ENCODE results near the gene TMEM212.

Gene TMEM212

DNA sequence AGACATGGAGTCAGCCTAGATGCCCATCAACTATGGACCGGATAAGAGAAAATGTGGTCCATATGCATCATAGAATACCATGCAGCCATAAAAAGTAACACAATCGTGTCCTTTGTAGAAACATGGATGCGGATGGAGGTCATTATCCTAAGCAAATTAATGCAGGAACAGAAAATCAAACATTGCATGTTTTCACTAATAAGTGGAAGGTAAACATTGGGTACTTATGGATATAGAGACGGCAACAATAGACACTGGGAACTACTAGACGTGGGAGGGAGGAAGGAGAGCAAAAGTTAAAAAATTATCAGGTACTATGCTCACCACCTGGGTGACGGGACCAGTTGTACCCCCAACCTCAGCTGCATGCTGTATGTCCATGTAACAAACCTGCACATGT is 35.3 kb upstream of the TMEM212 start:
- TF ChIP-seq, protein P1, sequence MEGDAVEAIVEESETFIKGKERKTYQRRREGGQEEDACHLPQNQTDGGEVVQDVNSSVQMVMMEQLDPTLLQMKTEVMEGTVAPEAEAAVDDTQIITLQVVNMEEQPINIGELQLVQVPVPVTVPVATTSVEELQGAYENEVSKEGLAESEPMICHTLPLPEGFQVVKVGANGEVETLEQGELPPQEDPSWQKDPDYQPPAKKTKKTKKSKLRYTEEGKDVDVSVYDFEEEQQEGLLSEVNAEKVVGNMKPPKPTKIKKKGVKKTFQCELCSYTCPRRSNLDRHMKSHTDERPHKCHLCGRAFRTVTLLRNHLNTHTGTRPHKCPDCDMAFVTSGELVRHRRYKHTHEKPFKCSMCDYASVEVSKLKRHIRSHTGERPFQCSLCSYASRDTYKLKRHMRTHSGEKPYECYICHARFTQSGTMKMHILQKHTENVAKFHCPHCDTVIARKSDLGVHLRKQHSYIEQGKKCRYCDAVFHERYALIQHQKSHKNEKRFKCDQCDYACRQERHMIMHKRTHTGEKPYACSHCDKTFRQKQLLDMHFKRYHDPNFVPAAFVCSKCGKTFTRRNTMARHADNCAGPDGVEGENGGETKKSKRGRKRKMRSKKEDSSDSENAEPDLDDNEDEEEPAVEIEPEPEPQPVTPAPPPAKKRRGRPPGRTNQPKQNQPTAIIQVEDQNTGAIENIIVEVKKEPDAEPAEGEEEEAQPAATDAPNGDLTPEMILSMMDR (IDR thresholded peaks at IDR 0.05; ENCODE audit: low read length, missing control alignments), result no peak
- DNase-seq (ENCODE audit: low read depth), result no peak
- no peak overlapping the region for H3K4me3 ChIP-seq (replicated peaks; ENCODE audit: low read depth, low read length)

DNA sequence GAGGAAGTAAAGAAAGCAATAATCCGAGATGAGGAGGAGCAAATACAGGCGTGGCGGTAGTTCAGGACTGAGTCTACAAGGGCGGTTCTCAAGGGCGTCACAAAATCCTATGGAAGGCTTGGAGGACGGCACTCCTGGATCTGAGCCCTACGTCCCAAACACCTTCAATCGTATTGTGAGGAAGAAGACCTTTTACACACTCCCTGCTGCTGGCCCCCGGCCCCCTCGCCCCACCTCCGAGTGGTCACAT is 33.6 kb upstream of the TMEM212 start:
- TF ChIP-seq, protein P1 (IDR thresholded peaks at IDR 0.05; ENCODE audit: low read length, missing control alignments), result no peak
- DNase-seq (ENCODE audit: low read depth), result peak; percentile 86

DNA sequence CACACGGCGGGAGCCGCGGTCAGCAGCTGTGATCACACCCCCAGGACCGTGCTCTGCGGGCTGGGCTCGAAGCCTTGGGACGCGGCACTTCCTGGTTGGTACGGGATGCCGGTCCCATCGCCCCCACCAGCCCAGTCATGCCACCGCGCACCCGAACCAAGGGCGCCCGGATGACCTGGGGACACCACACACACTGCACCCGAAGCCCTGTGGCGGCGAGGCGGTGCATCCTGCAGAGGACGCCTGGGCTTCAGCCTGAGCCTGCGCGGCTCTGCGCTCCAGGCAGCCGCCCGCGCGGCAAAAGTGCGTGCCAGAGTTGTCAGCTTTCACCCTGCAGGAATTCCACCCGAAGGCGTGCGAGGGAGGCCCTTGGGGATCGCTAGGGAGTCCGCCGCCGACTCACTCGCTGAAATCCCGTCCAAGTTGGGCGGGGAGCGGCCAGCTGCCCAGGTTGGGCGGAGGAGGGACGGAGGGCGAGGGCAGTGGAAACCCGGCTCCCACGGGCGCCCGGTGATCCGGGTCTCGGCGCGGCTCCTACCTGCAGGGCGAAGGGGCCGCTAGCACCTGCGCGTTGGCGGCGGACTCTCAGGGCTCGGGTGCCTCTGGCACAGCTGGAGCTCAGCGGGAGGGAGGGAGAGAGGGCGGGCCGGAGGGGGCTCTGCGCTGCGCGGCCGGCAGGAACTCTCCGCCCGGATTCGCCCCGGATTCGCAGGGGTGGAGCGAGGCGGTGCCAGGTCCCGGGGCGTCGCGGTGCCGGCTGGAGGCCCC is 33.1 kb upstream of the TMEM212 start, which contains the start of gene PLD1:
TSS of gene PLD1 (minus strand) at position 623 of the 768 bp plus-strand sequence. CDS start 72,432 bp downstream, outside the sequence.
- TF ChIP-seq, protein P1 (IDR thresholded peaks at IDR 0.05; ENCODE audit: low read length, missing control alignments), result no peak
- H3K4me3 ChIP-seq (replicated peaks; ENCODE audit: low read depth, low read length), result peak within 1 kb of the TSS; percentile 71
- peak; percentile 96 for DNase-seq (ENCODE audit: low read depth)

More for the DNA sequence above, 33.6 kb upstream of the TMEM212 start:
- peak overlapping the region; percentile 71 for H3K4me3 ChIP-seq (replicated peaks; ENCODE audit: low read depth, low read length)

DNA sequence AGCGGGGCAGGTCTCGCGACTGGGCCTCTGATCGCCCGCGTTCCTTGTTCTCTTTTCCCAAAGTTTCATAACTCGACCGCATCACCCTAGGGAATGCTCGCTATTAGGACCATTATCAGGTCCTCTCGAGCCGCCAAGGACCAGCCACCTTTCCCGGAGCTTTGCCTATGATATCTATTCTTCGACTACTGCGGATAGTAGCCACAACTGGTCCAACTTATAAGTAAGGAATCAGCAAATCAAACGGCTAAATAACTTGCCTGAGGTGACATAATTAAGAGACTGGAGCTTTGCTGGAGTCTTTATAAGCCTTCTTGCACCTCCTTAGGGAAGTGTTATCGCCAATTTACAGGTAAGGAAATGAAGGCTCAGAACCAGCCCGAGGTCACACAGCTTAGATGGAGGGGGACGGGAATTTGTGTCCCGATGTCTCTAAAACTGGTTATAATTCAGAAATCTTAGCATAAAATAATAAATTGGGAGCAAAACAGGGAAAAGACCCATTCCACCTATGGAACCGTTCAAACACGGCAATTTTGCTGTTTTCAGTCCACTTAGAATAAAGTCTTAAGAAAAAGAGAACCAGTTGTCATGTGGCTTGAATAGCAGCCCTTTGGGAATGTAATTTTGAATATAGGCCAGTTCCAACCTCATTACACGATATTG is 32.4 kb upstream of the TMEM212 start:
- peak overlapping the region; percentile 71 for H3K4me3 ChIP-seq (replicated peaks; ENCODE audit: low read depth, low read length)
- peak; percentile 90 for DNase-seq (ENCODE audit: low read depth)
- TF ChIP-seq, protein P1 (IDR thresholded peaks at IDR 0.05; ENCODE audit: low read length, missing control alignments), result no peak

DNA sequence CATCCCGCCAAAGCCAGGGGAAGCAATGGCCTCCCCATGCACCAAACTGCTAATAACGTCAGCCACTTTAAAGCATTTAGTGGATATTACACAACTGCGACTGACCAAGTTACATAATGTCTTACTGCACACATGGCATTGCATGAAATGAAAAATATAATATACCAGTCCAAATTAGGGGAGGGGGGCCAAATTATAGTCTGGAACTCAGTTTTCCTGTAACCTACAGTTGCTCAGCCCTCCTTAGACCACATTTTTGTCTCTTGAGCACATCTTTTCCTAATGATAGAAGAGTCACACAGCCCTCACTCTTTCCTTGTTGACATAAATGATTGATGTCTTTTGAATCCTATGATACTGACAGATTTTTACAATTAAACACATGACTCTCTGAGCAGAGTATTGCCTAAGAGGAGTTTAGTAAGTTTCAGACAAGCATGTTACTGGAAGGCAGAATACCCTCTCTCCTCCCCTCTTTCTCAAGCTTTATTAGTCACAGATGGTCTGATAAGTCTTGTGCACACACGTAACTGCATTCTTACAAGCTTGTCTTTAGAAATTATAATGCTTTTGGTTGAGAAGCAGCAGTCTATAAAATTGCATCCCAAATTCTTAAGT is 31.7 kb upstream of the TMEM212 start:
- H3K4me3 ChIP-seq (replicated peaks; ENCODE audit: low read depth, low read length), result peak overlapping the region; percentile 71
- peak; percentile 99 for DNase-seq (ENCODE audit: low read depth)
- TF ChIP-seq, protein P1 (IDR thresholded peaks at IDR 0.05; ENCODE audit: low read length, missing control alignments), result no peak

DNA sequence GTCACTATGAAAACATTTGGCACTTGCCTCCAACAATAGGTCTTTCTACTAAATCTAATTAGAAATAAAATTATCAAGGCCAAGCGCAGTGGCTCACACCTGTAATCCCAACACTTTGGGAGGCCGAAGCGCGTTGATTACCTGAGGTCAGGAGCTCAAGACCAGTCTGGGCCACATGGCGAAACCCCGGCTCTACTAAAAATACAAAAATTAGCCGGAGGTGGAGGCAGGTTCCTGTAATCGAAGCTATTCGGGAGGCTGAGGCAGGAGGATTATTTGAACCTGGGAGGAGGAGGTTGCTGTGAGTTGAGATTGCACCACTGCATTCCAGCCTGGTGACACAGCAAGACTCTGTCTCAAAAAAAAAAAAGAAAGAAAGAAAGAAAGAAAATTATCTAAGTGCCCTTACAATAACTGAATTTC is 31.2 kb upstream of the TMEM212 start:
- no peak overlapping the region for H3K4me3 ChIP-seq (replicated peaks; ENCODE audit: low read depth, low read length)
- peak; percentile 87 for DNase-seq (ENCODE audit: low read depth)
- TF ChIP-seq, protein P1 (IDR thresholded peaks at IDR 0.05; ENCODE audit: low read length, missing control alignments), result no peak

All from fibroblast of pulmonary artery (primary cell).